Left lung (tissue), 10 donors: Measurements from ENCODE around the gene DNAJC4. TPM values are rescaled to one million over a fixed set of nuclear protein-coding genes. Genes with fewer than 3 reads are reported as not detected.

ENCODE experiments used
- ATAC-seq: fragments of 200-7000 bp; cut with Tn5 transposase; one replicate; pipeline ENCODE4 v1.9.1; 2020; ENCODE audit warnings: moderate library complexity
- DNase-seq, 4 donors: peaks; one replicate each; pipeline ENCODE4 v3.0.0-alpha.2; 2013 to 2020
- H3K27ac ChIP-seq, 2 donors: fragments of 200-600 bp; sonication (generic) in 1 of 2; one replicate each; pipeline versions ENCODE4 v1.5.0 to v1.8.0; 2020 to 2021
- H3K27me3 ChIP-seq, 2 donors: fragments of 200-600 bp; sonication (generic) in 1 of 2; one replicate each; pipeline versions ENCODE4 v1.5.0 to v1.8.0; 2020 to 2021
- H3K36me3 ChIP-seq, 2 donors: fragments of 200-600 bp; sonication (generic) in 1 of 2; one replicate each; pipeline versions ENCODE4 v1.5.0 to v1.8.0; 2020 to 2021
- H3K4me1 ChIP-seq, 2 donors: fragments of 200-600 bp; one replicate each; pipeline ENCODE4 v1.8.0; 2021
- H3K4me3 ChIP-seq, 2 donors: fragments of 200-600 bp; sonication (generic) in 1 of 2; one replicate each; pipeline versions ENCODE4 v1.5.0 to v1.8.0; 2020 to 2021; ENCODE audit warnings: mild to moderate bottlenecking in 1 of 2
- H3K9me3 ChIP-seq, 2 donors: fragments of 200-600 bp; sonication (generic) in 1 of 2; one replicate each; pipeline versions ENCODE4 v1.5.0 to v1.8.0; 2020 to 2021
- intact Hi-C, 2 donors: fragments of 100-400 bp; cut with DNase I; formaldehyde crosslinking; loops; one replicate each; pipeline versions ENCODE4 v1.11.2 to v1.14.2; 2022
- polyA plus RNA-seq, 6 donors: library from polyadenylated mRNA; unstranded; fragments of 120-200 nt; gene quantifications; one replicate each; pipeline ENCODE4 v1.2.1, GENCODE V29; 2013; ENCODE audit not compliant: insufficient read length in 6 of 6
- total RNA-seq, 2 donors: library from RNA; stranded (reverse); fragmentation: NEBNext Ultra II Directional; extraction: Animal tissue kit (Norgen Biotek cat#: 25700); gene quantifications; one replicate each; pipeline ENCODE4 v1.2.1, GENCODE V29; 2021
- TF ChIP-seq, protein P1 (sequence below), 2 donors: fragments of 200-600 bp; sonication (generic) in 1 of 2; IDR thresholded peaks; one replicate each; pipeline versions ENCODE4 v1.5.0 to v1.8.0; 2021; ENCODE audit warnings: antibody characterized with exemption in 2 of 2
- donor health status: DM: no; HTN: yes; CAD: no.
- donor health status: DM: no; HTN: no; CAD: no.

DNAJC4 gene
- total and polyA plus RNA-seq, 8 donors, result 26.0 to 83.9 (median 68.7) TPM

DNA sequence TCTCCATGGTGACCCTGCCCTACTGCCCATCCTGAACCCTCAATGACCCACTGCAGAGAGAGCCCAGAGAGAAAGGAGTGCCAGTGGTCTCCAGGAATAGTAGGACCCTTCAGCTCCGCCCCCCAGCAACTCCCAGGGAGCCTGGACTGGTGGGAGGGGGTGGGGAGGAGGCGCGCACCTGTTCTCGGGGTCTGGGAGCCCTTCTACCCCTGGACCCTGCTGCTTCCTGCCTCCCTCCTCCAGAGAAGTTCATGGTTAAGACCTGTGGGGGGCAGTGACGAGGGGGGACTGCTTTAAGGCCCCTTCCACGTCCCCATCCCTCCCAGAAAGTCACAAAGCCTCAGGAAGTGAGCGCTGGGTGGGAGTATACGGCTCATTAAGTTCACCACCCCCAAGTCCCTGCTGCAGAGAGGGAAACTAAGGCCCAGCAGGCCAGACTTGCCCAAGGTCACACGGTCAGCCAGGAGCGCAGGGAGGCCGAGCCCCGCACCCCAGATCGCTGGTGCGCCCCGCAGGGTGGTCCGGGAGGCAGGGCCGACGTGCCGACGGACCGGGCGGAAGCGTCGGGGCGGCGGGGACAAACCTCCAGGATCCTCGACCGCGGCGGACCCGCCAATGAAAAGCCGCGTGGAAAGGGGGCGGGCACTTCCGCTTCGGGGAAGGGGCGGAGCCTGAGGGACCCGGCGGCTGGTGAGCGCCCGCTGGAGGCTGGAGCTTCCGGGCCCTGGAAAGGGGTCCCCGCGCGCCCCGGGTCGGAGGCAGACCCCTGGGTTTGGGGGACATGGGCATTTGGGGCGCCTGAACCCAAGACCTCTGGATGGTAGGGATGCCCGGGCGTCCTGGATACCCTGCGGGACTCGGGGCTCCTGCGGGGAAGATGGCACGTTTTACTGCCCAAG is 4.5 kb upstream of the DNAJC4 start, which contains the start of the genes NUDT22 and TRPT1:
TSS of gene NUDT22 (plus strand) at position 667 of the 899 bp plus-strand sequence. CDS start 379 bp downstream, outside the sequence.
TSS of gene TRPT1 (minus strand) at position 579 of the 899 bp plus-strand sequence. CDS start at position 253, 326 bp downstream.
- H3K9me3 ChIP-seq, result no peaks in the 10 kb centered on the region
- H3K4me1 ChIP-seq, result peaks cover 34 to 53% of the 10 kb centered on the region in 2 donors
- H3K36me3 ChIP-seq, result peaks cover 0 to 38% of the 10 kb centered on the region in 2 donors
- peak within 1 kb of the TSS; percentile 72 to 75 for H3K4me3 ChIP-seq
- peak; percentile 87 for ATAC-seq
- H3K27me3 ChIP-seq, result no peaks in the 10 kb centered on the region
- TF ChIP-seq, protein P1, sequence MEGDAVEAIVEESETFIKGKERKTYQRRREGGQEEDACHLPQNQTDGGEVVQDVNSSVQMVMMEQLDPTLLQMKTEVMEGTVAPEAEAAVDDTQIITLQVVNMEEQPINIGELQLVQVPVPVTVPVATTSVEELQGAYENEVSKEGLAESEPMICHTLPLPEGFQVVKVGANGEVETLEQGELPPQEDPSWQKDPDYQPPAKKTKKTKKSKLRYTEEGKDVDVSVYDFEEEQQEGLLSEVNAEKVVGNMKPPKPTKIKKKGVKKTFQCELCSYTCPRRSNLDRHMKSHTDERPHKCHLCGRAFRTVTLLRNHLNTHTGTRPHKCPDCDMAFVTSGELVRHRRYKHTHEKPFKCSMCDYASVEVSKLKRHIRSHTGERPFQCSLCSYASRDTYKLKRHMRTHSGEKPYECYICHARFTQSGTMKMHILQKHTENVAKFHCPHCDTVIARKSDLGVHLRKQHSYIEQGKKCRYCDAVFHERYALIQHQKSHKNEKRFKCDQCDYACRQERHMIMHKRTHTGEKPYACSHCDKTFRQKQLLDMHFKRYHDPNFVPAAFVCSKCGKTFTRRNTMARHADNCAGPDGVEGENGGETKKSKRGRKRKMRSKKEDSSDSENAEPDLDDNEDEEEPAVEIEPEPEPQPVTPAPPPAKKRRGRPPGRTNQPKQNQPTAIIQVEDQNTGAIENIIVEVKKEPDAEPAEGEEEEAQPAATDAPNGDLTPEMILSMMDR (IDR thresholded peaks at IDR 0.05), result no peak
- H3K27ac ChIP-seq, result peak within 1 kb of the TSS; percentile 80 to 86
- DNase-seq, result peak; percentile 83 to 95 (median 91)
- intact Hi-C loops, result no loop called here

DNA sequence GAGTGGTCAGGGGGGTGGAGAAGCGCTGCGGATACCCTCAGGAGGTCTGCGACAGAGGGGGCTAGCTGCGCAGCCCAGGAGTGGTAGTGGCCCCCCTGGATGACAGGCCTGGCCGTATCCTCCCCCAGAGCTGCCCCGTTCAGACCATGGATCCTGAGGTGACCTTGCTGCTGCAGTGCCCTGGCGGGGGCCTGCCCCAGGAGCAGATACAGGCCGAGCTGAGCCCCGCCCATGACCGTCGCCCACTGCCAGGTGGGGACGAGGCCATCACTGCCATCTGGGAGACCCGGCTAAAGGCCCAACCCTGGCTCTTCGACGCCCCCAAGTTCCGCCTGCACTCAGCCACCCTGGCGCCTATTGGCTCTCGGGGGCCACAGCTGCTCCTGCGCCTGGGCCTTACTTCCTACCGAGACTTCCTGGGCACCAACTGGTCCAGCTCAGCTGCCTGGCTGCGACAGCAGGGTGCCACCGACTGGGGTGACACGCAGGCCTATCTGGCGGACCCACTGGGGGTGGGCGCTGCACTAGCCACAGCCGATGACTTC is 3.8 kb upstream of the DNAJC4 start:
- DNase-seq (peak in 3 of 4 donors; percentile 27 to 88 (median 76)), ATAC-seq (peak; percentile 53)
- intact Hi-C loops, result no loop called here
- H3K27ac ChIP-seq, result peak overlapping the region; percentile 80 to 86
- H3K36me3 ChIP-seq, result peaks cover 0 to 31% of the 10 kb centered on the region in 2 donors
- TF ChIP-seq, protein P1 (IDR thresholded peaks at IDR 0.05), result no peak
- no peaks in the 10 kb centered on the region for H3K27me3 ChIP-seq
- H3K4me1 ChIP-seq, result peaks cover 34 to 60% of the 10 kb centered on the region in 2 donors
- no peaks in the 10 kb centered on the region for H3K9me3 ChIP-seq
- peak overlapping the region; percentile 72 to 75 for H3K4me3 ChIP-seq

DNA sequence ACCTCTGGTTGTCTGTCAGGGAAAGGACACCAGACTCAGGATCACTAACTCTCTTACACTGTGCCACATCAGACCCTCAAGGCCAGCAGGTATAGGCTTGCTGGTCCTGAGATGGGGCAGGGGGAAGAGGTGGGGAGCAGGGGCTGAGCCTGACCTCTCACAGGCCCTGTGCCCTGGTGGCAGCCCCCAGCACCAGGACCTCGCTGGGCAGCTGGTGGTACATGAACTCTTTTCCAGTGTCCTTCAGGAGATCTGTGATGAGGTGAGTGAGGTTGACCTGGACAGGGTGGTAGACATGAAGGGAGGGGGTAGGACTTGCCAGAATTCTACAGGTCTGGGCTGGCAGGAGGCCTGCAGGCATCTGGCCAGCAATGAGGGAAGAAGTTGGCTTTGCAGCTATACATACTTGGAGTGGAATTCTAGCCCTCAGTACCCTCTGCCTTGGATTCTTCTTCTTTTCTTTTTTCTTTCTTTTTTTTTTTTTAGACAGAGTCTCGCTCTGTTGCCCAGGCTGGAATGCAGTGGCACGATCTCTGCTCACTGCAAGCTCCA is 2.9 kb upstream of the DNAJC4 start:
- TF ChIP-seq, protein P1 (IDR thresholded peaks at IDR 0.05), result no peak
- intact Hi-C loops, result no loop called here
- Histone ChIP-seq H3K9me3 (no peaks in the 10 kb centered on the region), H3K27me3 (no peaks in the 10 kb centered on the region), H3K36me3 (peaks cover 0 to 23% of the 10 kb centered on the region in 2 donors), H3K27ac (peak overlapping the region in 1 of 2 donors; percentile 86), H3K4me1 (peaks cover 34 to 68% of the 10 kb centered on the region in 2 donors), H3K4me3 (peak overlapping the region; percentile 72 to 75)
- DNase-seq, result peak in 1 of 4 donors; percentile 50
- ATAC-seq, result no peak

DNA sequence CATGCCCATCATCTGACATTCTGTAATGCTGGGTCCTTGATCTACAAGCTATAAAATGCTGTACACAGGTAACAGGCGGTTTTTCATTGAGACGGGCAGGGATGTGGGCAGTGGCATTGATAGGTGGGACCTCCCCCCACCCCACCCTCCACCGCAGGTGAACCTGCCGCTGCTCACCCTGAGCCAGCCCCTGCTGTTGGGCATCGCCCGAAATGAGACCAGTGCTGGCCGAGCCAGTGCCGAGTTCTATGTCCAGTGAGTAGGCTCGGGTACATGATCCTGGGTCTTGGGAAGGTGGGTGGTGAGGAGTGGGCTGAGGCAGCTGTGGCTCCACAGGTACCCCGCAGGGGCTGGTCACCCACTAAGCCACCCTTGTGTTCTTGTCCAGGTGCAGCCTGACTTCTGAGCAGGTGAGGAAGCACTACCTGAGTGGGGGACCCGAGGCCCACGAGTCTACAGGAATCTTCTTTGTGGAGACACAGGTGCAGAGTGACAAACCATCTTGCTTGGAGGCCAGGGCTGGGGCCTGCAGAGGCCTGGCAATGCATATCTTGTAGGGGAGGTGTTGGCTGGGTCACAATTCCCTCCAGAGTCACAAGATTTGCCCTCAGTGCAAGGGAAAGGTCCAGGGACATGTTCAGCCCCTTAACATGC is 1.1 kb upstream of the DNAJC4 start:
- TF ChIP-seq, protein P1 (IDR thresholded peaks at IDR 0.05), result no peak
- Histone ChIP-seq H3K4me1 (peaks cover 43 to 77% of the 10 kb centered on the region in 2 donors), H3K36me3 (peaks cover 0 to 5% of the 10 kb centered on the region in 2 donors), H3K27ac (peak overlapping the region; percentile 91), H3K9me3 (no peaks in the 10 kb centered on the region), H3K4me3 (no peak overlapping the region), H3K27me3 (peaks cover 0 to 4% of the 10 kb centered on the region in 2 donors)
- intact Hi-C loops, result no loop called here
- DNase-seq, result peak in 1 of 4 donors; percentile 76
- ATAC-seq, result no peak
